ENCODE results near the gene SLIT1. TPM values are rescaled to one million over a fixed set of nuclear protein-coding genes. Genes with fewer than 3 reads are reported as not detected.

Gene SLIT1
- total RNA-seq, 1 donor from 2014 or later: 0.23 TPM

- H3K27me3 ChIP-seq (ENCODE audit: insufficient read depth, low read length): peaks cover 4% of the 10 kb centered on the region
- H3K4me3 ChIP-seq (ENCODE audit: insufficient read depth, low read depth, low read length): no peak overlapping the region
- peaks cover 5% of the 10 kb centered on the region for H3K9me3 ChIP-seq (ENCODE audit: insufficient read depth, low read depth, low read length)
- no peak for FAIRE-seq
- H3K4me2 ChIP-seq (ENCODE audit: low read length): no peak overlapping the region
- H2AFZ ChIP-seq (ENCODE audit: low read depth, low read length): no peak overlapping the region
- DNase-seq (ENCODE audit: low read depth): no peak
- H3K4me3 Mint-ChIP-seq (ENCODE audit: unreplicated experiment): no peak overlapping the region
- TF ChIP-seq, protein P1, sequence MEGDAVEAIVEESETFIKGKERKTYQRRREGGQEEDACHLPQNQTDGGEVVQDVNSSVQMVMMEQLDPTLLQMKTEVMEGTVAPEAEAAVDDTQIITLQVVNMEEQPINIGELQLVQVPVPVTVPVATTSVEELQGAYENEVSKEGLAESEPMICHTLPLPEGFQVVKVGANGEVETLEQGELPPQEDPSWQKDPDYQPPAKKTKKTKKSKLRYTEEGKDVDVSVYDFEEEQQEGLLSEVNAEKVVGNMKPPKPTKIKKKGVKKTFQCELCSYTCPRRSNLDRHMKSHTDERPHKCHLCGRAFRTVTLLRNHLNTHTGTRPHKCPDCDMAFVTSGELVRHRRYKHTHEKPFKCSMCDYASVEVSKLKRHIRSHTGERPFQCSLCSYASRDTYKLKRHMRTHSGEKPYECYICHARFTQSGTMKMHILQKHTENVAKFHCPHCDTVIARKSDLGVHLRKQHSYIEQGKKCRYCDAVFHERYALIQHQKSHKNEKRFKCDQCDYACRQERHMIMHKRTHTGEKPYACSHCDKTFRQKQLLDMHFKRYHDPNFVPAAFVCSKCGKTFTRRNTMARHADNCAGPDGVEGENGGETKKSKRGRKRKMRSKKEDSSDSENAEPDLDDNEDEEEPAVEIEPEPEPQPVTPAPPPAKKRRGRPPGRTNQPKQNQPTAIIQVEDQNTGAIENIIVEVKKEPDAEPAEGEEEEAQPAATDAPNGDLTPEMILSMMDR (IDR thresholded peaks at IDR 0.05; ENCODE audit: insufficient read depth, low read depth, low read length): no peak
- no peak for TF ChIP-seq EZH2 (IDR thresholded peaks at IDR 0.05; ENCODE audit: insufficient read depth, low read length)
- peaks cover 2% of the 10 kb centered on the region for H3K9me3 Mint-ChIP-seq (ENCODE audit: unreplicated experiment)
- H3K79me2 ChIP-seq (ENCODE audit: insufficient read depth, low read length): no peaks in the 10 kb centered on the region
- no peak overlapping the region for H3K27ac Mint-ChIP-seq (ENCODE audit: unreplicated experiment)
- peaks cover 3% of the 10 kb centered on the region for H3K36me3 Mint-ChIP-seq (ENCODE audit: low read depth, unreplicated experiment)
- H3K36me3 ChIP-seq (ENCODE audit: insufficient read depth, low read length): no peaks in the 10 kb centered on the region
- no peaks in the 10 kb centered on the region for H4K20me1 ChIP-seq (ENCODE audit: insufficient read depth, low read length)
- H3K27ac ChIP-seq (ENCODE audit: low read depth, low read length): no peak overlapping the region
- H3K9ac ChIP-seq (ENCODE audit: low read length): no peak overlapping the region
- H3K27me3 Mint-ChIP-seq (ENCODE audit: low read depth, unreplicated experiment): peaks cover 27% of the 10 kb centered on the region
- H3K4me1 Mint-ChIP-seq (ENCODE audit: low read depth, unreplicated experiment): peaks cover 1% of the 10 kb centered on the region
- H3K4me1 ChIP-seq (ENCODE audit: insufficient read depth, low read length): no peaks in the 10 kb centered on the region
Observed at GRCh38 chr10:97204826-97205679, 19.3 kb upstream of the SLIT1 start.

DNA sequence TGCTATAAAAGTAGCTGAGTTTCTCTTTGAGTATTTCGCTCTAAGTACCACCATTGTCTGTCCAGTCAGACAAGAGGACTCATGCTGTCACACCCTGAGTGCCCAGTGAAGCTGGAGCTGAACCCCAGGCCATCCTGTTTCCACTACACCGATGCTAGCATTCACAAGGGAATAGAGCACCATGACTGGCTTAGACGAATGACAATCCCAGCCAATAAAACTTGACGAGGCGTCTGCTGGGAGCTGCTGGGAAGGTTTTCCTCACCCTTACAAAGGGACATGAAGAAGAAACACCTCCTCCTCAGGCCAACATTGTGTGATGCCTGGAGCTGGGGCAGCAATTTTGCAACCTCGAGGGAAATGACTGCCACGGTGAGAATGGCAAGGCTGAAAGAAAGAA lies 17.5 kb upstream of the SLIT1 start:
- FAIRE-seq: no peak
- no peak for TF ChIP-seq EZH2 (IDR thresholded peaks at IDR 0.05; ENCODE audit: insufficient read depth, low read length)
- TF ChIP-seq, protein P1 (IDR thresholded peaks at IDR 0.05; ENCODE audit: insufficient read depth, low read depth, low read length): no peak
- H3K4me3 Mint-ChIP-seq (ENCODE audit: unreplicated experiment): no peak overlapping the region

DNA sequence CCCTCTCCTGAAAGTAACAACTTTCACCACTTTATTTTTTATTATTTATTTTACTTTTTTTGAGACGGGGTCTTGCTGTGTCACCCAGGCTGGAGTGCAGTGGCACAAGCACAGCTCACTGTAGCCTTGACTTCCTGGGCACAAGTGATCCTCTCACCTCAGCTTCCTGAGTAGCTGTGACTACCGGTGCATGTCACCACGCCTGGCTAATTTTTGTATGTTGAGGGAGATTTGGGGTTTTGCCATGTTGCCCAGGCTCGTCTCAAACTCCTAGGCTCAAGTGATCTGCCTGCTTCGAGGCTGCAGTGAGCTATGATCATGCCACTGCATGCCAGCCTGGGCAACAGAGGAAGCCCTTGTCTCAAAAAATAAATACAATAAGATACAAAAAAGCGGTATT lies 14.9 kb upstream of the SLIT1 start:
- peaks cover 5% of the 10 kb centered on the region for H3K27me3 ChIP-seq (ENCODE audit: insufficient read depth, low read length)
- no peak overlapping the region for H3K27ac ChIP-seq (ENCODE audit: low read depth, low read length)
- peaks cover 5% of the 10 kb centered on the region for H3K9me3 ChIP-seq (ENCODE audit: insufficient read depth, low read depth, low read length)
- H3K4me1 Mint-ChIP-seq (ENCODE audit: low read depth, unreplicated experiment): peaks cover 1% of the 10 kb centered on the region
- H3K4me1 ChIP-seq (ENCODE audit: insufficient read depth, low read length): no peaks in the 10 kb centered on the region
- no peaks in the 10 kb centered on the region for H4K20me1 ChIP-seq (ENCODE audit: insufficient read depth, low read length)
- peaks cover 2% of the 10 kb centered on the region for H3K9me3 Mint-ChIP-seq (ENCODE audit: unreplicated experiment)
- no peaks in the 10 kb centered on the region for H3K79me2 ChIP-seq (ENCODE audit: insufficient read depth, low read length)
- peaks cover 3% of the 10 kb centered on the region for H3K36me3 Mint-ChIP-seq (ENCODE audit: low read depth, unreplicated experiment)
- no peak for TF ChIP-seq EZH2 (IDR thresholded peaks at IDR 0.05; ENCODE audit: insufficient read depth, low read length)
- TF ChIP-seq, protein P1 (IDR thresholded peaks at IDR 0.05; ENCODE audit: insufficient read depth, low read depth, low read length): no peak
- DNase-seq (ENCODE audit: low read depth) (no peak), FAIRE-seq (no peak)
- H3K27me3 Mint-ChIP-seq (ENCODE audit: low read depth, unreplicated experiment): peaks cover 38% of the 10 kb centered on the region
- H3K4me3 Mint-ChIP-seq (ENCODE audit: unreplicated experiment): no peak overlapping the region
- H2AFZ ChIP-seq (ENCODE audit: low read depth, low read length): no peak overlapping the region
- H3K27ac Mint-ChIP-seq (ENCODE audit: unreplicated experiment): no peak overlapping the region
- H3K4me2 ChIP-seq (ENCODE audit: low read length): no peak overlapping the region
- H3K9ac ChIP-seq (ENCODE audit: low read length): no peak overlapping the region
- no peaks in the 10 kb centered on the region for H3K36me3 ChIP-seq (ENCODE audit: insufficient read depth, low read length)
- H3K4me3 ChIP-seq (ENCODE audit: insufficient read depth, low read depth, low read length): no peak overlapping the region

More for the DNA sequence above, 17.5 kb upstream of the SLIT1 start:
- no peaks in the 10 kb centered on the region for H3K79me2 ChIP-seq (ENCODE audit: insufficient read depth, low read length)
- Mint-ChIP-seq H3K36me3 (ENCODE audit: low read depth, unreplicated experiment) (peaks cover 3% of the 10 kb centered on the region), H3K27ac (ENCODE audit: unreplicated experiment) (no peak overlapping the region), H3K9me3 (ENCODE audit: unreplicated experiment) (peaks cover 2% of the 10 kb centered on the region), H3K27me3 (ENCODE audit: low read depth, unreplicated experiment) (peaks cover 39% of the 10 kb centered on the region), H3K4me1 (ENCODE audit: low read depth, unreplicated experiment) (peaks cover 1% of the 10 kb centered on the region)
- H3K27me3 ChIP-seq (ENCODE audit: insufficient read depth, low read length): peaks cover 8% of the 10 kb centered on the region
- no peaks in the 10 kb centered on the region for H3K4me1 ChIP-seq (ENCODE audit: insufficient read depth, low read length)
- H3K4me3 ChIP-seq (ENCODE audit: insufficient read depth, low read depth, low read length): no peak overlapping the region
- H4K20me1 ChIP-seq (ENCODE audit: insufficient read depth, low read length): no peaks in the 10 kb centered on the region
- no peak for DNase-seq (ENCODE audit: low read depth)
- no peaks in the 10 kb centered on the region for H3K36me3 ChIP-seq (ENCODE audit: insufficient read depth, low read length)
- peaks cover 5% of the 10 kb centered on the region for H3K9me3 ChIP-seq (ENCODE audit: insufficient read depth, low read depth, low read length)
- H3K27ac ChIP-seq (ENCODE audit: low read depth, low read length): no peak overlapping the region
- H3K4me2 ChIP-seq (ENCODE audit: low read length): no peak overlapping the region
- no peak overlapping the region for H3K9ac ChIP-seq (ENCODE audit: low read length)
- H2AFZ ChIP-seq (ENCODE audit: low read depth, low read length): no peak overlapping the region
